Measurements from ENCODE around the gene SLC2A11.

DNA sequence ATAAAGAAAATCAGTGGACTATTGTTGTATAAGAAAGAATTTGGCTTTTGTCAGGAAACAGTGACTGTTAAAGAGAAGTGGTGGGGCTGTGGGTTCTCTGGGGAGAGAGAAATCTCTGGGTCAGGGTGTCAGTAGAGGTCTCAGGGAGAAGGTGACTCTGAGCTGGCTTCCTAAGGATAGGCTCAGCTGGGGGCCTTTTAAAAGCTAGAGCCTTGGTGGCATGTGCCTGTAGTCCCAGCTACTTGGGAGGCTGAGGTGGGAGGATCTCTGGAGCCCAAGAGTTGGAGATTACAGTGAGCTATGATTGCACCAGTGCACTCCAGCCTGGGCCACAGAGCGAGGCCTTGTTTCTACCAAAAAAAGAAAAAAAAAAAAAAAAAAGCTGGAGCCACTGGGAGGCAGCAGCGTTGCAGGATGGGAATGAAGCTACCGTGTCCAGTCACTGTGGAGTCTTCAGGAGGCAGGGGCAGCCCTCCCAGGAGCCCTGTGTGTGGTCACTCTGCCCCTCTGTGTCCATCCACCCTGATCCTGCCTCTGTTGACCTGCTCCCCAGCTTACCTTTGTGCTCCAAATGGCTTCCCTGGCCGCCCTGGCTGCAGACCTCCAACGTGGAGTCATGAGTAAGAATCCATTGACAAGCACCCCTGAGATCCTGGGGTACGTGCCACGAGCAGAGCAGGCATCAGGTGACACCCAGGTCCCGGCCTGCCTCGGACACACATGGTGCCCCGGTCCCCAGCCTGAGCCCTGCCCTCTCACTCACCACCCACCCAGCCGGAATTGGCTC lies 31.1 kb downstream of the SLC2A11 start:
- no peak for TF ChIP-seq POLR2A (IDR thresholded peaks at IDR 0.05)
- TF ChIP-seq, protein P1, sequence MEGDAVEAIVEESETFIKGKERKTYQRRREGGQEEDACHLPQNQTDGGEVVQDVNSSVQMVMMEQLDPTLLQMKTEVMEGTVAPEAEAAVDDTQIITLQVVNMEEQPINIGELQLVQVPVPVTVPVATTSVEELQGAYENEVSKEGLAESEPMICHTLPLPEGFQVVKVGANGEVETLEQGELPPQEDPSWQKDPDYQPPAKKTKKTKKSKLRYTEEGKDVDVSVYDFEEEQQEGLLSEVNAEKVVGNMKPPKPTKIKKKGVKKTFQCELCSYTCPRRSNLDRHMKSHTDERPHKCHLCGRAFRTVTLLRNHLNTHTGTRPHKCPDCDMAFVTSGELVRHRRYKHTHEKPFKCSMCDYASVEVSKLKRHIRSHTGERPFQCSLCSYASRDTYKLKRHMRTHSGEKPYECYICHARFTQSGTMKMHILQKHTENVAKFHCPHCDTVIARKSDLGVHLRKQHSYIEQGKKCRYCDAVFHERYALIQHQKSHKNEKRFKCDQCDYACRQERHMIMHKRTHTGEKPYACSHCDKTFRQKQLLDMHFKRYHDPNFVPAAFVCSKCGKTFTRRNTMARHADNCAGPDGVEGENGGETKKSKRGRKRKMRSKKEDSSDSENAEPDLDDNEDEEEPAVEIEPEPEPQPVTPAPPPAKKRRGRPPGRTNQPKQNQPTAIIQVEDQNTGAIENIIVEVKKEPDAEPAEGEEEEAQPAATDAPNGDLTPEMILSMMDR (IDR thresholded peaks at IDR 0.05): no peak
